ENCODE results near the gene DKK1.
A peak's percentile ranks its signal among the peaks of the same experiment; 100 is the strongest.

DKK1 gene, protein sequence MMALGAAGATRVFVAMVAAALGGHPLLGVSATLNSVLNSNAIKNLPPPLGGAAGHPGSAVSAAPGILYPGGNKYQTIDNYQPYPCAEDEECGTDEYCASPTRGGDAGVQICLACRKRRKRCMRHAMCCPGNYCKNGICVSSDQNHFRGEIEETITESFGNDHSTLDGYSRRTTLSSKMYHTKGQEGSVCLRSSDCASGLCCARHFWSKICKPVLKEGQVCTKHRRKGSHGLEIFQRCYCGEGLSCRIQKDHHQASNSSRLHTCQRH

DNA sequence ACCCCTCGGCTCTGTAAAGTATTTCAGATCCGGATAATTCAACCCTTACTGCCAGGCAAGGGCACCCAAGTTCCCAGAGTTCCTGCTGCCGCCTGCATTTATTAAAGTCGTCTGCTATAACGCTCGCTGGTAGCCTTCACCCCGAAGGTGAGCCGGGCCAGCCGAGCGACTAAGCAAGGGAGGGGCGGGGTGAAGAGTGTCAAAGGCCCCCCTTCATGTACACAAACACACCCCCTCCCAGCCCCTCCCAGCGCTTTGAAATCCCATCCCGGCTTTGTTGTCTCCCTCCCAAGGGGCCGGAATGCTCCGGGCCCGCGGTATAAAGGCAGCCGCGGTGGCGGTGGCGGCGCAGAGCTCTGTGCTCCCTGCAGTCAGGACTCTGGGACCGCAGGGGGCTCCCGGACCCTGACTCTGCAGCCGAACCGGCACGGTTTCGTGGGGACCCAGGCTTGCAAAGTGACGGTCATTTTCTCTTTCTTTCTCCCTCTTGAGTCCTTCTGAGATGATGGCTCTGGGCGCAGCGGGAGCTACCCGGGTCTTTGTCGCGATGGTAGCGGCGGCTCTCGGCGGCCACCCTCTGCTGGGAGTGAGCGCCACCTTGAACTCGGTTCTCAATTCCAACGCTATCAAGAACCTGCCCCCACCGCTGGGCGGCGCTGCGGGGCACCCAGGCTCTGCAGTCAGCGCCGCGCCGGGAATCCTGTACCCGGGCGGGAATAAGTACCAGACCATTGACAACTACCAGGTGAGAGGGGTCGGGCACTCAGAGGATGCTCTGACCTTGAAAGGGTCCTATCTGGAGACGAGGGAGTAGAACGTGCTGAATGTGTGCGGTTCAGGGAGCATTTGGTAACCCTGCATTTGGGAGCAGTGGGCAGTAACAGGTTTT is at the start of gene DKK1:
TSS of gene DKK1 (plus strand) at position 349 of the 889 bp plus-strand sequence. CDS start at position 503, 154 bp downstream.
- no peak for DNase-seq (ENCODE audit: low spot score)

DNA sequence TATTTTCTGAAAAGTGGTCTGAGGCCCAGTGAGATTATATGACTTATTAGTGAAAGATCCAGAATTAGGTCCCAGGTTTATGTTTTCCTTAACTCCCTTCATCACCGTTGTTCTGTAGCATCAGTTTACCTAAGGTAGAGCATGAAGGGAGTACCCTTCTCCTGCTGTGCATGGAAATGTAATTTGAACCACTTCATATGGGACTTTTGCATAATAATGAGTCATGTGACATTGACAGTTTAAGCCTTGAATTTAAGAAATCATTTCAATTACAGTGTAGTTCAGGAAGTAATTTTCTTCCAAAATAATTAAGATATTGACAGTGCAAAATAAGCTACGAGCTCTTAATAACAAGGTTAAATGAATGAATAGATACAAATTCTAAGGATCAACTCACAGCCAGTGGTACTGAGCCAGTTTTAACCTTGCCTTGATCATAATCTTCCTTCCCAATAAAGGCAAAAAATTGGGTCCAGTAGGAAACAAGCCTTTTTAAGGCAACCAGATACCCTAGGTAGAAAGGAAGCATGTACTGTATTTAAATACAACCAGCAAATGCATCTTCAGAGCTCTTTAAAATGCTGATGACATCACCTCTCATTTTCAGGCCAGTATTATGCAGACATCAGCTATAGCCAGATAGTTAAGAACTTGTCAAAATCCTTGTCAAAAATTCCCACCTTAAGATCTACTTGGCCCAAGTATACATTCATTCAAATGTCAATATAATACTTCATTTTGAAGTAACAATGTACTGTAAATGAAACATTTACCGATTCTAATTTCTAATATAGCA is 48.8 kb upstream of the DKK1 start:
- no peak for DNase-seq (ENCODE audit: low spot score)

DNA sequence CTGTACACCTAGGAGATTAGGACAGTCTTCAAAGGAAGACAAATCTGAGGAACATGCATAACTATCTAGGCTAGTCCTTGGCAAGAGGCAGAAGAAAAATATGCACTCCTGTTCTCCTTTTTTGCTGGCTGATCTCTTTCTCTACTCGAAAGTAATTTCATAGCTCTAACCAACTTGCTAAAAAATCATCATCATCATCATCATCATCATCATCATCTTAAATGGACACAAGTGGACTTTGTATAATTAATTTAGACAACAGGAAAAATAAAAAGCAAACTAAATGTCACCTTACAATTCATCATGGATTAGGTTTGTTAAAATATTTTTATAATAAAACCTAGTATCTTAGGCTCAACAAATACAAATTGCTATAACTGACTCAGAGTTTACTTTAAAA is 47.2 kb upstream of the DKK1 start:
- no peak for DNase-seq (ENCODE audit: low spot score)

DNA sequence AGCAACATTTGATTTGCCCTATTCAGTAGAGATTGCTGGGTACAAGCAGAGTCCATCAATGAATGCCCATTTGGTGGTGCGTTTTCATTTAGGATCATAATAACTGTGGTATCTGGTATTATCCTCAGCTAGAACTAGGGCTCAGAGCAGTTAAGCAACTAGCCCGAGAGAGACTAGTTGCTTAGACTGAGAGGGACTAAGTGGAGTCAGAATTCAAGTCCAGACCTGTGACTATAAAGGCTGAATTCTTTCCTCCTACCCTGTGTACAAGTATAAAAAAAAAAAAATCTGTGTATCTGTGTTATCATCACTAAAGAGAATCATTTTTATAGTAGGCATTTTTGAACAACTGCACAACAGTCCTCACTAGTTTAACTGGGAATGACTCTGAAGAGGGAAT is 45.3 kb upstream of the DKK1 start:
- DNase-seq (ENCODE audit: low spot score), result no peak

- DNase-seq (ENCODE audit: low spot score), result no peak
These were observed 44.8 kb upstream of the DKK1 start for GRCh38 chr10:52269233-52269632.

DNA sequence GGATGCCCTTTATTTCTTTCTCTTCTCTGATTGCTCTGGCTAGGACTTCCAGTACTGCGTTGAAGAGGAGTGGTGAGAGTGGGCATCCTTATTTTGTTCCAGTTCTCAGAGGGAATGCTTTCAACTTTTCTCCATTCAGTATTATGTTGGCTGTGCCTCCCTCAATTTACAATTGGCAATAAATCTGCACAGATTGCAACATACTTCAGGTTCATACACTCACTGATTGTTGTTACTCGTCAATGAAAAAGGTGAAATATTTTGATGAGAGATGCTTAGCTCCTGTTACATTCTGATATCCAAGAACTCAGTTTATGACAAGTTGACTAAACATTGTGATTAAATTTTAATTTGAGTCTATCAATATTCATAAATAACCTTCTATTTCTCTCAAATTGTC is 37.9 kb upstream of the DKK1 start:
- DNase-seq (ENCODE audit: low spot score), result no peak

- DNase-seq (ENCODE audit: low spot score), result no peak
These were observed 37.1 kb upstream of the DKK1 start for GRCh38 chr10:52276986-52277385.

DNA sequence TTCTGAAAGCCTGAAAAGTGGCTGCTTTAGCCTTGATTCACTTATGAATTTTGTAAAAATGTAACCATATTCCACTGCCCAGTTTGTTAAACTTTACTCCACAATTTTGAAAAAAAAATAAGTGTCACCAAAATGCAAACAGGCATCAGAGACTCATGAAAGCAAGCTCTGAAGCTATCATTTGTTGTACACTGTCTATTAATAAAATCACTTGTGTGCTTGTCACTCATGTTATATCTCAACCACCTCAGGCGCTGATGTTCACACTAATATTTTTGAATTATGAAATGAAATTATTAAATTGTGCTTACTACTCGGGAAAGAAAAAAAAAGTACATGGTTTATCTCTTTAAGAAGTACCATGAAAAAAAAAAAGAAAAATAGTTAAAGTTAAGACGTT is 34.5 kb upstream of the DKK1 start:
- DNase-seq (ENCODE audit: low spot score), result no peak

DNA sequence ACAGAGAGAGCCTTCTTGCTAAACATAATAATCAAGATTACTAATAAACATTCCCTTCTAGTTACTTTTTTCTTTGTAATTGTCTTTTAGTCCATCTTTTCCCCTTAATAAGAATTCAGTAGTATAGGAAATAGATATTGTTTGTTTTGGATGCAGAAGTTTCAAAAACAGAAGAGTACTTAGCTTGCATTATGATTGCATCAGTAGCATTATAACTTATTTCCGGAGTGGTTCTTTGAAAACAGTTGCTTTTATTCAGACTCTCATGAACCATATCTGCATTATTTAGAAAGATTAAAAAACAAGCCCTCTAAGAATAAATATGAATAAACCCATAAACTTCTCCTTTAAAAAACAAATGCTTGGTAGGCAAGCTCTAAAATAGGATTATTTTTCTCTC is 34.0 kb upstream of the DKK1 start:
- no peak for DNase-seq (ENCODE audit: low spot score)

GRCh38 chr10:52283174-52283573 is 30.9 kb upstream of the DKK1 start:
- DNase-seq (ENCODE audit: low spot score), result no peak

- DNase-seq (ENCODE audit: low spot score), result peak; percentile 3
These were observed 29.6 kb upstream of the DKK1 start for GRCh38 chr10:52284416-52285013.

DNA sequence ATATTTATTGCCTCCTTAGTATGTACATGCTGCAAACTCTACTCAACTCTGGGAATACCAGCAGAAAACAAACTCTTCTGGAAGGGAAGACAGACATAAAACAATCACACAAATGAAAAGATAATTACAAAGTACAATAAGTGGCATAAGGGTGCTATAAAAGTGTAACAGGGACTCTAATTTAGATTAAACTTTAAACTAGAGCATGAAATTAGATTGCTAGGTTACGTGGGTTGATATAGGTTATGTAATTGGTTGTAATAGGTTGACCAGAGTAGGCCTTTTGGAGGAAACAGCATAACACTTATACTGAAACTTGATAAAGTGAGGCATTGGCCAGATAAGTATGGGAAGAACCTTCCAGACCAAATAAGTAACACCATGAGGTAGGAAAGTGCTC is 26.2 kb upstream of the DKK1 start:
- no peak for DNase-seq (ENCODE audit: low spot score)

DNA sequence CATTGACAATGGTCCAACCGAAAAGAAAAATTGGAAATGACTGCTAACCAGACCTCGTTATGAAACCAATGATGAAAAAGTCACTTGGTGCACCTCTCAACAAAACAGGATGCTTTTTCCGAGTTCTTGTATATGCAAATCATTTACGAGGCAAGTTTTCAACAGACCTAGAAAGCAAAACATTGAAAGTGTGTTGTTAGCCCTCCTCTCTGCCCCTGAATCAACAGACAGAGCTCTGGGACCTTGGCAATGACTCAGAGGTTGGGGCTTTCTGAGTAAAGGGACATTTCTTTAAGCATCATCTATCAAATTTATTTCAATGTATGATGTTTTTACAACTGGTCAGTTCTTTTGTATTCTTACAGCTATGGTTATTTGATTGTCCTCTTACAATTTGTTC is 16.3 kb upstream of the DKK1 start:
- DNase-seq (ENCODE audit: low spot score), result no peak

DNA sequence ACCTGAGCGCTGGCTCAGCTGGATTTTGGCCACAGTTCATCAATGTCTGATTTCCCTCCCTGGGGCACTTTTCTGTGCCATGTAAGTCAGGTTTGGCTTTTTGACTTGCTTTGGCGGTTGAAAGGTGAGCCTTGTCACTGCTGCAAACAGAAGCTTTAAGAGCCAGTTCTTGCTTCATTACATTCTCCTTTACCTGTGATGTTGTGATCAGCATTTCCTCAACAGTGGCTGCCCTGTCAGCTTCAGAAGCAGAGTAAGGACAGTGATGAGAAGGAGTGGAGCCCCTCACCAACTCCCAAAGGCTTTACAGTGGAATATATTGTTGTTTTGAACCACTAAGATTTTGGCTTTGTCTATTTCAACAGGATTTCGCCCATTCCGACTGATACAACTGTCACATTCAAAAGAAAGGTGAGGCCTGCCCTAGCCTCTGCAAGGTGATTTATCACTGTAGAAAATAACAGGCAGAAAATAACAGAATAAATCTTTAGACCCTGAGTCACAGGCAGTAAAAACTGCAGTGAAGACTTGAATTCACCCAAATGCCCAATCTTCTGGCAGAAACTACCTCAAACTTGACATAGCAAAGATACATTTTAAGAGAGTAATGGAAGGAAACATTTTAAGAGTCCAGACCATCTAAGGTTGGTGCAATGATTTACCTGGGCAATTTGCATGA is 13.3 kb upstream of the DKK1 start:
- no peak for DNase-seq (ENCODE audit: low spot score)

GRCh38 chr10:52308251-52309031 is 5.6 kb upstream of the DKK1 start:
- peak; percentile 5 for DNase-seq (ENCODE audit: low spot score)

DNA sequence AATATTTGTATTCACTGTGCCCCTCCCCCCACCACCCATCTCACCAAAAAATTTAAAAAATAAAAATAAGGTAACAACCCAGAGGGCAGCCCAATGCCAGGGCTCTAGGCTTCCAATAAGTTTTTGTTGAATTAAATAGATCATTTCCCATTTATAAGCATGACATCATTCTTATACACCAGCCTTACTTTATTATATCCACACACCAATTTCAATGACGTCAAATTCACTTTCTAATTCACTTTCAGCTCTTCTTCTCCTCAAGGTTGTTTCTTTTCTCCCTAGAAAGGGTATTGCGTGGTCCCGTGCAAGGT is 1.2 kb upstream of the DKK1 start:
- no peak for DNase-seq (ENCODE audit: low spot score)

DNA sequence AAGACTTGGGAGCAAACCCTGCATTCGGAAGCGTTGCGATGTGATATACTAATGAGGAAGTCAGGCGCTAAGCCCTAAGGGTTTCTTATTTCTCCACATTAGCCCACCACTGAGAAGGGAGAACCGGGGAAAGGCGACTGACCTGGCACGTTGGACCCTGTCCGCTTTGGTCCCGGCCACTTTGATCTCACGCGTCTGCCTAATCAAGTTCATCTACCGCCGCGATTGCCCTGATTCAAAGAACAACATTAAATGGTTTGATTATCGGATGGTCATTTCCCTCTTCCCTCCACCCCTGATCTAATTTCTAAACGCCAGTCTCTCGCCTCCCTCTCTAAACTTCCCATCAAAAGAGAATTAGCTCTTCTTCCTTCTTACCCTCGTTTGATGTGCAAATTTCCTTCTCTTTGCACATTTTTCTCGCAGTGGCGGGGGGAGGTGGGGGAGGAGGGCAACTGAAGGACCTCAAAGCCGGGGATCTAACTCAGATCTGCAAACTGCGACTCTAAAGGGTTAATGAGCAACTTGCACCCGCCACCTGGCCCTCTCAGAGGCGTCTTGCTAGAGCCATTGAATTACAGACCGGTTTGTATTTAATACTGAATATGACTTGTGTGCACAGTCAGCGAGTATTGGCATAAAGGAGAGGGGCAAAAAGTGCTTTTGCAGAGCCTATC is 687 bp upstream of the DKK1 start:
- no peak for DNase-seq (ENCODE audit: low spot score)

DNA sequence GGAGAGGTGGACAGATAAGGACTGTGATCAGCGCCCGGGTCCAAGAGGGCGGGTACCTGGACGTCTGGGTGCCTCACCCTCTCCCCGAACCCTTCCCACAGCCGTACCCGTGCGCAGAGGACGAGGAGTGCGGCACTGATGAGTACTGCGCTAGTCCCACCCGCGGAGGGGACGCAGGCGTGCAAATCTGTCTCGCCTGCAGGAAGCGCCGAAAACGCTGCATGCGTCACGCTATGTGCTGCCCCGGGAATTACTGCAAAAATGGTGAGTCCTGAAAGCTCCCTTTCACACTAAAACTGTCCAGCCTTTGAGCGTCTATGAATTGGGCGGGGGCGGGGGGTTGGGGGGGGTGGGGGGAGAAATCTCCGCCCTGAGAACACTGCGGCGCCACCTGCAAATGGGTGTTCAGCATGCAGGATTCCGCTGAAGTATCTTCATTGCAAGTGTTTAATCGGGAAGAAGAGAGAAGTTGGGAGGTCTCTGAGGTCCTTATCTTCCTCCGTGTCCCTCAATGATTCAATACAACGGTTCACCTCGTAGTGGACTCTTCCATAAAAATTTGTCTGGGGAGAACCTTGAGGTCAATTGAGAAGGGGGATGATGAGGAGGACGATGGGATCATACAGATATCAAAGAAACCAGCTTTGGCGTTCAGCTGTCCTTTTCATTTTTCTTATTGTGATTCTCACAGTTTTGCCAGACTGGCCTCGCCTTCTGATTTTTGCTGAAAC is 906 bp downstream of the DKK1 start:
- DNase-seq (ENCODE audit: low spot score), result no peak

- DNase-seq (ENCODE audit: low spot score), result no peak
These were observed 1.9 kb downstream of the DKK1 start for GRCh38 chr10:52316001-52316400.

GRCh38 chr10:52316500-52316899 is 2.4 kb downstream of the DKK1 start:
- no peak for DNase-seq (ENCODE audit: low spot score)
